ENCODE measurements around the gene SH3GL2.

DNA sequence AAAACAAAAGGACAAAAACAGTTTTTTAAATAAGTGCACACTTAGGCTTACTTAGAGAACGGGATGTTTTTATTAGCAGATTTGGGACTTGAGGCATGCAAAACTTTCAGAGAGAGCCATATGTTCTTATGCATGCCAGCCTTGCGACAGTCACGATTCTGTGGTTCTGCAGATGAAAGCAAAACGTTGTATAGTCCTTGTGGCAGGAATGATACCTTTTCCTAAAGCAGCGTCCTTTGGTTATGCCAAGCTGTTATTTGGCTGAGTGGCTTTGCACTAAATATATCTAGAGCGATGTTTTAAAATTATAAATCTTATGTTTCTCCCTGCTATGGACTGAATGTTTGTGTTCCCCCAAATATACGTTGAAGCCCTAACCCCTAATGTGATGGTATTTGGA, 152.0 kb downstream of the SH3GL2 start:
- TF ChIP-seq, protein P1, sequence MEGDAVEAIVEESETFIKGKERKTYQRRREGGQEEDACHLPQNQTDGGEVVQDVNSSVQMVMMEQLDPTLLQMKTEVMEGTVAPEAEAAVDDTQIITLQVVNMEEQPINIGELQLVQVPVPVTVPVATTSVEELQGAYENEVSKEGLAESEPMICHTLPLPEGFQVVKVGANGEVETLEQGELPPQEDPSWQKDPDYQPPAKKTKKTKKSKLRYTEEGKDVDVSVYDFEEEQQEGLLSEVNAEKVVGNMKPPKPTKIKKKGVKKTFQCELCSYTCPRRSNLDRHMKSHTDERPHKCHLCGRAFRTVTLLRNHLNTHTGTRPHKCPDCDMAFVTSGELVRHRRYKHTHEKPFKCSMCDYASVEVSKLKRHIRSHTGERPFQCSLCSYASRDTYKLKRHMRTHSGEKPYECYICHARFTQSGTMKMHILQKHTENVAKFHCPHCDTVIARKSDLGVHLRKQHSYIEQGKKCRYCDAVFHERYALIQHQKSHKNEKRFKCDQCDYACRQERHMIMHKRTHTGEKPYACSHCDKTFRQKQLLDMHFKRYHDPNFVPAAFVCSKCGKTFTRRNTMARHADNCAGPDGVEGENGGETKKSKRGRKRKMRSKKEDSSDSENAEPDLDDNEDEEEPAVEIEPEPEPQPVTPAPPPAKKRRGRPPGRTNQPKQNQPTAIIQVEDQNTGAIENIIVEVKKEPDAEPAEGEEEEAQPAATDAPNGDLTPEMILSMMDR (conservative IDR thresholded peaks at IDR 0.05) = no peak
- no peak for TF ChIP-seq ZFX (IDR thresholded peaks at IDR 0.05)

Data from C4-2B (cell line).